Activated CD4-positive, alpha-beta T cell treated with anti-CD3 and anti-CD28 coated beads, Interleukin-2, amount 10 ng/mL, durations not matched to agents 24 days and 14 days (primary cell): ENCODE measurements around the gene WDR33. TPM values are rescaled to one million over a fixed set of nuclear protein-coding genes. Genes with fewer than 3 reads are reported as not detected.

Experiments used
- DNase-seq: peaks from one replicate; pipeline ENCODE4 v3.0.0; 2022
- H3K27ac Mint-ChIP-seq: one replicate; pipeline ENCODE4 v1.8.0; 2022; ENCODE audit warnings: mild to moderate bottlenecking, mixed read lengths
- H3K27me3 Mint-ChIP-seq: one replicate; pipeline ENCODE4 v1.8.0; 2022; ENCODE audit warnings: mixed read lengths
- H3K36me3 Mint-ChIP-seq: one replicate; pipeline ENCODE4 v1.8.0; 2022; ENCODE audit warnings: low read depth, mild to moderate bottlenecking, mixed read lengths
- H3K4me1 Mint-ChIP-seq: one replicate; pipeline ENCODE4 v1.8.0; 2021; ENCODE audit warnings: mixed read lengths
- H3K4me3 Mint-ChIP-seq: one replicate; pipeline ENCODE4 v1.8.0; 2022; ENCODE audit warnings: mild to moderate bottlenecking, moderate library complexity, mixed read lengths
- H3K9me3 Mint-ChIP-seq: one replicate; pipeline ENCODE4 v1.8.0; 2021; ENCODE audit warnings: mixed read lengths
- intact Hi-C: fragments of 100-400 bp; cut with micrococcal nuclease; formaldehyde crosslinking; loops from one replicate; pipeline ENCODE4 v1.15.1; 2023
- total RNA-seq: library from RNA; stranded (reverse); gene quantifications from 2 replicates; pipeline ENCODE4 v1.2.3, GENCODE V29; 2022

WDR33 gene
- total RNA-seq, 1 donor from 2014 or later, result 79.5 TPM

DNA sequence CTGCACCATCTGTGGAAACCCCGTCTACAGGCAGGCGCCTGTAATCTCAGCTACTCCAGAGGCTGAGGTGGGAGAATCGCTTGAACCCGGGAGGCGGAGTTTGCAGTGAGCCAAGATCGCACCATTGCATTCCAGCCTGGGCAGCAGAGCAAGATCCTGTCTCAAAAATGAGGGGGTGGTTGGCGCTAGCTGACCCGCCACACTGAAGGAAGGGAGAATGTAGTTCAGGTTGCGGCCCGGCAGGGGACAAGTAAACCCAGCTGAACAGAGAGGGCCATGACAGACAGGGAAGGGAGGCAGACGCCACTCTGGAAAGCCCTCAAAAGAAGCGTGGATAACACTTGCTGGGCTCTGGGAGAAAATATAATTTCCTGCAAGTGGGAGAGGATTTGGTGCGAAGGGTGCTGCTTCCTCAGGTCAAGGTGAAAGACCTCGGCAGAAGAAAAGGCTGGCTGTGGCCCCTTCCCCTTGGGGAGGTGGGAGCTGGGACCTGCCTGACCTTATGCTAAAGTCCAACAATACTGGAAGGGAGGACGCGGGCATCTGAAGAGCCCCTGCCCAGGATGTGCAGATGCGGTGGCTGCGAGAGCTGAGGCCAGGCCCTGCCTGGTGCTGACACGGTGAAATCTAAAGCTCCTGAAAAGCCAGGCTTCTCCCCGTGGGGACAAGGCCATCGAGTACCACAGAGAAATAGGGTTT lies 113.3 kb downstream of the WDR33 start:
- Mint-ChIP-seq H3K9me3 (no peaks in the 10 kb centered on the region), H3K27ac (no peak overlapping the region), H3K27me3 (no peaks in the 10 kb centered on the region), H3K4me3 (no peak overlapping the region), H3K4me1 (peaks cover 11% of the 10 kb centered on the region), H3K36me3 (peaks cover 6% of the 10 kb centered on the region)
- no peak for DNase-seq
- intact Hi-C loops, result no loop called here

DNA sequence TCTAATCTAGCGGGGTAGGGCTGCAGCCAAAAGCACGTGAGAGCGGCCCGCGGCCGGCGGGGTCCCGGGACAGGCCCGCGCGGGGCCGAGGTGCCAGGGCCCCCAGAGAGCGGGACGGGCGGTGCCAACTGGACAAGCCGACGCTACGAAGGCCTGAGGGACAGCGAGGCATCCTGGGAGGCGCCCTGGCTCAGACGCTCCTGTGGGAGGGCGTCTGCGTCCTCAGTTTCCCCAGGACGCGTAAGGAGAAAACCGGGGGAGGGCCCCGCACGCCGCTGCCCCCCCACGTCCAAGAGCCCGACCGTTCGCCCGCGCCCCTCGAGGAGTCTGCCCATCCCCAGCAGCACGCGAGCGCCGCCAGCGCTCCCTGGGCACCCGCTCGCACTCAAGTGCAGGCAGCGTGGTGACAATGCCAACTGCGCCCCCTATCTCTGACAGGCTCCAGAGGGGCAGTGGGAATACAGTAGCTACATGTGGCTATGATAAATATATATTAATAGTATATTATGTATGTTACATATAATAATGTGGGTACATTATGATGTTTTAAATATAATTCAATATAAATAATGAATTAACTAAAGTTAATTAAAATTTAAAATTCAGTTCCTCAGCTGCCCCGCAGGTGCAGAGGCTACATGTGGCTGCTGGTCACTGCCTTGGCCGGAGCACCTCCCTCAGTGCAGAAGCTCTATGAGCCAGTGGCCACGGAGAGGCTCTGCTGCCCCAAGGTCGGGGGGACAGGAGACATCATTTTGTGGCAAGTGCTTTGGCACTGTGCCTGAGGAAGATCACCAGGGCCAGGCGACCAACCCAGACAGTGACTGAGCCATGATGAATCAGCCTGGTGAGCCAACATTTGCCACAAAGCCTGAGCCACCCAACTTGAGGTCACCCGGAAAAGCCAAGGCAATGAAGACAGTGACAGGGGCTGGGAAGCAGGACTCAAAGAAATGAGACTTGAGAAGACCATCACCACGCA lies 115.2 kb downstream of the WDR33 start:
- H3K4me1 Mint-ChIP-seq, result peaks cover 6% of the 10 kb centered on the region
- peak; percentile 82 for DNase-seq
- H3K27ac Mint-ChIP-seq, result no peak overlapping the region
- H3K36me3 Mint-ChIP-seq, result no peaks in the 10 kb centered on the region
- peaks cover 13% of the 10 kb centered on the region for H3K9me3 Mint-ChIP-seq
- intact Hi-C loops, result no loop called here
- H3K4me3 Mint-ChIP-seq, result no peak overlapping the region
- no peaks in the 10 kb centered on the region for H3K27me3 Mint-ChIP-seq

DNA sequence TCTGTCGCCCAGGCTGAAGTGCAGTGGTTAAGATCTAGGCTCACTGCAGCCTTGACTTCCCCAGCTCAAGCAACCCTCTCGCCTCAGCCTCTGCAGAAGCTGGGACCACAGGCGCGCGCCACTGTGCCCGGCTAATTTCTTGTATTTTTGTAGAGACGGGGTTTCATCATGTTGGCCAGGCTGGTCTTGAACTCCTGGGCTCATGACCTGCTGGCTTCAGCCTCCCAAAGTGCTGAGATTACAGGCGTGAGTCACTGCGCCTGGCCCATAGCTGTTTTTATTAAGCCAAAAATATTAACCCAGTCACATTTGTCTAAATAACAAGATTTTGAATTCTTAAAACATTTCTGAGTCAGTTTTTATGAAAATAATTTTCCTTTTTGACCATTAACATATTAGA lies 116.0 kb downstream of the WDR33 start:
- no peaks in the 10 kb centered on the region for H3K36me3 Mint-ChIP-seq
- intact Hi-C loops, result no loop called here
- no peak overlapping the region for H3K27ac Mint-ChIP-seq
- DNase-seq, result no peak
- peaks cover 14% of the 10 kb centered on the region for H3K9me3 Mint-ChIP-seq
- H3K4me3 Mint-ChIP-seq, result no peak overlapping the region
- H3K4me1 Mint-ChIP-seq, result no peaks in the 10 kb centered on the region
- H3K27me3 Mint-ChIP-seq, result no peaks in the 10 kb centered on the region

DNA sequence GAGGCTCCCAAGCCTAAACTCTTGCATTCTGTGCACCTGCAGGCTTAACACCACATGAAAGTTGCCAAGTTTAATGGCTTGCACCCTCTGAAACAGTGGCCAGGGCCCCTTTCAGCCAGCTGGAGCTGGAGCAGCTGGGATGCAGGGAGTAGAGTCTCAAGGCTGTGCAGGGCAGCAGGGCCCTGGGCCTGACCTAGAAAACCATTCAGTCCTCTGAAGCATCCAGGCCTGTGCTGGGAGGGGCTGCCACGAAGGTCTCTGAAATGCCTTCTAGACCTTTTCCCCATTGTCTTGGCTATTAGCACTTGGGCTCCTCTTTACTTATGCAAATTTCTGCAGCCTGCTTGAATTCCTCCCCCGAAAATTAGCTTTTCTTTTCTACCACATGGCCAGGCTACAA lies 120.3 kb downstream of the WDR33 start:
- intact Hi-C loops, result no loop called here
- Mint-ChIP-seq H3K27me3 (peaks cover 13% of the 10 kb centered on the region), H3K27ac (no peak overlapping the region), H3K4me1 (no peaks in the 10 kb centered on the region), H3K4me3 (no peak overlapping the region), H3K36me3 (no peaks in the 10 kb centered on the region), H3K9me3 (peaks cover 17% of the 10 kb centered on the region)
- no peak for DNase-seq

DNA sequence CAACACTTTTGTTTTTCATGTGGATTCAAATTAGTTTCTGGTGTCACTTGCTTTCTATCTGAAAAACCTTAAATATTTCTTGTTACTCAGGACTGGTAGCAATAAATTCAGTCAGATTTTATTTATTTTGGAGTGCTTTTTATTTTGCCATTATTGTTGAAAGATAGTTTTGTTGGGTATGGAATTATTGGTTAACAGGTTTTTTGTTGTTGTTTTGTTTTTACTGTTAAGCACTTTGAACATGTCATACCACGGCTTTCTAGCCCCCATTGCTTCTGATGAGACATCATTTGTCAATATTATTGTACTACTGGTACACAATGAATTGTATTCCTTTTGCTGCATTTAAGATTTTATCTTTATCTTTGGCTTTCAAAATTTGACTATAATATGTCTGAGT lies 122.6 kb downstream of the WDR33 start:
- intact Hi-C loops, result no loop called here
- Mint-ChIP-seq H3K27me3 (peaks cover 21% of the 10 kb centered on the region), H3K9me3 (peaks cover 17% of the 10 kb centered on the region), H3K4me3 (no peak overlapping the region), H3K4me1 (no peaks in the 10 kb centered on the region), H3K36me3 (no peaks in the 10 kb centered on the region), H3K27ac (no peak overlapping the region)
- no peak for DNase-seq

DNA sequence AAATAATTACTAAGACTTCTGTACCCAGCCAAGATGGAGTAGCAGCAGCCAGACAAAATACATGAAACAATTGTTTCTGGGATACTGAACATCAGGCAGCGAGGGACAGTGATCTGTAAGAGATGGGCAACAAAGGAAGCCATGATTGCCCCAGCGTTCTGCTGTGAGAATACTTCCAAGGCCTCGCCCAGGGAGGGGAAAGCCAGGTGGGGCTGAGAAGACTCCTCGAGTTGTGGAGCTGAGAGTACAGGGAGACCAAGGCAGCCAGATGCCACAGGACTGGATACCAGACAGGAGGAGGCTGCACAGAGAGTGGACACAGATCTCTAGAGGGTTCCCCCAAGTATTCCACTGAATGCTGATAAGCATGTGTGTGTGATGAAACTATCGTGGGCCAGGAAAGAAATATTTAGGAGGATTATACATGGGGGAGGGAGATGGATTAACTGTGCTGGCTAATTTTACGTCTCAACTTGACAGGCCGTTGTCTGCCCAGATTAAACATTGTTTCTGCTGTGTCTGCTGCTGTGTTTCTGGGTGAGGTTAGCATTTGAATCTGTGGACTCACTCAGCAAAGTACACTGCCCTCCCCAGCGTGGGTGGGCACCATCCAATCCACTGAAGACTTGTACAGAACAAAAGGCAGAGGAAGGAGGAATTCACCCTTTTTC lies 125.4 kb downstream of the WDR33 start:
- H3K36me3 Mint-ChIP-seq, result no peaks in the 10 kb centered on the region
- peak; percentile 51 for DNase-seq
- H3K4me1 Mint-ChIP-seq, result no peaks in the 10 kb centered on the region
- intact Hi-C loops, result no loop called here
- peaks cover 28% of the 10 kb centered on the region for H3K27me3 Mint-ChIP-seq
- no peak overlapping the region for H3K4me3 Mint-ChIP-seq
- no peak overlapping the region for H3K27ac Mint-ChIP-seq
- peaks cover 3% of the 10 kb centered on the region for H3K9me3 Mint-ChIP-seq

DNA sequence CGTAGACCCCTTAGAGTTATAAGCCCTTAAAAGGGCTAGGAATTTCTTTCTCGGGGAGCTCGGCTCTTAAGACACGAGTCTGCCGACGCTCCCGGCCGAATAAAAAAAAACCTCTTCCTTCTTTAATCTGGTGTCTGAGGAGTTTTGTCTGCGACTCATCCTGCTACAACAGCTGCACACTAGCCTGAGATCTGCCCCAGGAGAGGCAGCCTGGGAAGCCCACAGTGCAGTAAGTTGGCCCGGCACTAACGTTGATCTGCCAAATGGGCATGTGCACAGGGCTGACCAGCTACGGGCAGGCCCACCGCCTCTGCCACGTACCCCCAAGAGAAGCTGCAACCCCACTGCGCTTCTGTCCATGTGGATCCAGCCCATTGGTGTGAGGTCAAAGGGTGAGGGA lies 127.2 kb downstream of the WDR33 start:
- Mint-ChIP-seq H3K4me3 (no peak overlapping the region), H3K36me3 (no peaks in the 10 kb centered on the region), H3K27ac (no peak overlapping the region), H3K4me1 (no peaks in the 10 kb centered on the region), H3K27me3 (peaks cover 27% of the 10 kb centered on the region), H3K9me3 (peaks cover 2% of the 10 kb centered on the region)
- DNase-seq, result no peak
- intact Hi-C loops, result no loop called here

DNA sequence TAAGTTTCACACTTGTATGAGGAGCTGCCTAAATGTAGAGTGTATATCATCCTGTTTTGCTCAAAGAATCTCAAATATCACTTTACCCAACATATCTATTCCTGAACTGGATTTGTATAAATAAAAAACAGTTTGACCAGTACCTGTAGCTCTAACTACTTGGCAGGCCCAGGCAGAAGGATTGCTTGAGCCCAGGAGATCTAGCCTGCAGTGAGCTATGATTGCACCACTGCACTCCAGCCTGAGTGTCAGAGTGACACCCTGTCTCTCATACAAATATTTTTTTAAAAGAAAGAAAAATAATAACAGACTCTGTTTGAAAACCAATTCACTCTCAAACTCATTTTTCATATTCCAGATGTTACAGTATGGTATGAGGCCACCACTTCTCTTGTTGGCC lies 127.9 kb downstream of the WDR33 start:
- Mint-ChIP-seq H3K4me1 (no peaks in the 10 kb centered on the region), H3K27me3 (peaks cover 30% of the 10 kb centered on the region), H3K27ac (no peak overlapping the region), H3K36me3 (no peaks in the 10 kb centered on the region), H3K9me3 (no peaks in the 10 kb centered on the region), H3K4me3 (no peak overlapping the region)
- no peak for DNase-seq
- intact Hi-C loops, result no loop called here

DNA sequence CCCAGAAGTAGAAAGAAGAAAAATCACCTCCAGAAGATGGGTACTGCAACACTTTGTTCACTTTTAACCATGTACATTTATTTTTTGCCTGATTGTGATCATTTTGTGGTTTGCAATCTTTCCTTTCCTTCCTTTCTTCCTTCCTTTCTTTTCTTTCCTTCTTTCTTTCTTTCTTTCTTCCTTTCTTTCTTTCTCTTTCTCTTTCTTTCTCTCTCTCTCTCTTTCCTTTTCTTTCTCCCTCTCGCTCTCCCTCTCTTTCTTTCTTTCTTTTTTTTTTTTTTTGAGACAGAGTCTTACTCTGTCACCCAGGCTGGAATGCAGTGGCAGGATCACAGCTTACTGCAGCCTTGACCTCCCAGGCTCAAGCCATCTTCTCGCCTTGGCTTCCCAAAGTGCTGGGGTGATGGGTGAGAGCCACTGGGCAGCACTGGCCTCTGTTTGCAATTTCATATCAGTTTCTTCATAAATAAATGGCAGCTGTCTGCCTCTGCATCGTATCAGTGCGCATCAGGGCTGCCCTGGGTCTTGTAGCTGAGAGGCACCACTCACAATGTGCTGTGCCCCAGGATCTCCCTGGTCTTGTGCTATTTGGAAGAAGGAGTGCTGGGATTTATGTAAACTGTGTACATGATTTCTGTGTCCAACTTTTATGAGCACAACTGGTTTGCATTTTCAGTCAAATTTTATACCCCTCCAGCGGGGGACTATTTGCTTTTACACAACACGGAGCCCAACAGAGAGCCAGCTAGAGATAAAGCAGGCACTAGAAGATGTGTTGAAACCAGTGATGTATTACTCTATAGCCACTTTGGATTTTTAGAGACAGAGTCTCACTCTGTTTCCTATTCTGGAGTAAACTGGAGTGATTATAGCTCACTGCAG lies 128.8 kb downstream of the WDR33 start:
- no peak for DNase-seq
- Mint-ChIP-seq H3K9me3 (no peaks in the 10 kb centered on the region), H3K36me3 (no peaks in the 10 kb centered on the region), H3K27ac (no peak overlapping the region), H3K4me3 (no peak overlapping the region), H3K27me3 (peaks cover 38% of the 10 kb centered on the region), H3K4me1 (no peaks in the 10 kb centered on the region)
- intact Hi-C loops, result no loop called here

DNA sequence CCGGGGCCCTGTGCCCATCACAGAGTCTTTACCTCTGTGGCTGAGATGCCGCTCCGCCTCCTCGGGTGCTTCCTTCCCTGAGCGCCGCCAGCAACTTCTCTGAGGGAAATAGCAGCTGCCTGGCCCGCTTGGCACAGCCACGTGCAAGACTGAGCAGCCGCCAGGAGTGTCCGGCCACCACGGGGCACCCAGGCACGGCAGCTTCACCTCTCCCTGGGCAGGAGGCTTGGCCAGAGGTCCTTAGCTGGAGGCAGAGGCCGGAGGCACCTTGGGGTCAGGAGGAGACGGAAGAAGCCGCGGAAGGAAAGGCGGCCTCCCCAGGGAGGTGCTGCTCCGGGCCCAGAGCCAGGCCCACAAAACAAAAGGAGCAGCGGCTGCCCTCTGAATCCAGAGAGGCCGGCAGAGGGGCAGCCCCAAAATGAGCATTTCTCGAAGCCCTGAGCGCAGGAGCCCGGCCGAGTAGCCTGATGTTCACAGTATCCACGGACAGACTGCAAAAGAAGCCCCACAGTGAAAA lies 129.6 kb downstream of the WDR33 start:
- no peaks in the 10 kb centered on the region for H3K36me3 Mint-ChIP-seq
- no peak overlapping the region for H3K4me3 Mint-ChIP-seq
- H3K27me3 Mint-ChIP-seq, result peaks cover 39% of the 10 kb centered on the region
- no peaks in the 10 kb centered on the region for H3K9me3 Mint-ChIP-seq
- intact Hi-C loops, result no loop called here
- H3K4me1 Mint-ChIP-seq, result no peaks in the 10 kb centered on the region
- no peak for DNase-seq
- no peak overlapping the region for H3K27ac Mint-ChIP-seq

DNA sequence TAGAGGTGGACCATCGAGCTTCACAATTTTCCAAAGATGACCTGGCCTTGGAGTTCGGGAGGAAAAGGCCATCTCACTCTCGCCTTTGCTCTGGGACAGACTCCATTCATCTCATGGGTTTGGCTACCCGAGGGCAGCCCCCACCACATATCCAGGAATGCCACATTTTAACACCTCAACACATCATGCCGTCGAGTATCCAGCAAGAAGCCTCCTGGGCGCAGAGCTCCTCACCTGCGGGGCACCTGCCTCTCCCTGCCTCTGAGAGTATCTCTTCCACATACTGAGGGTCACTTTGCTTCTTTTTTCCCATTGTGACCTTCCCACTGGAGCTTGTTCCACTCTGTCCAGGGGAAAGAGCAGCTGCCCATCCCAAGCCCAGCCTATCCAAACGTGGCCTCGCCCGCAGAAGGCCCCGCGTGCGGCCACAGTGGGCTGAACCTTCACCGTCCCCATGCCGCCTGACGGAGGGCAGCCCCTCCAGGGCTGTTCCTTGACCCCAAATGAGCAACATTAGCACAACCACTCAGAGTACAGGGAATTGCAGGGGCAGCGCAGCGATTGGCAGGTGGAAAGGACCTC lies 130.2 kb downstream of the WDR33 start:
- Mint-ChIP-seq H3K36me3 (no peaks in the 10 kb centered on the region), H3K4me1 (no peaks in the 10 kb centered on the region), H3K27me3 (peaks cover 42% of the 10 kb centered on the region), H3K4me3 (no peak overlapping the region), H3K9me3 (no peaks in the 10 kb centered on the region), H3K27ac (no peak overlapping the region)
- DNase-seq, result no peak
- intact Hi-C loops, result no loop called here

DNA sequence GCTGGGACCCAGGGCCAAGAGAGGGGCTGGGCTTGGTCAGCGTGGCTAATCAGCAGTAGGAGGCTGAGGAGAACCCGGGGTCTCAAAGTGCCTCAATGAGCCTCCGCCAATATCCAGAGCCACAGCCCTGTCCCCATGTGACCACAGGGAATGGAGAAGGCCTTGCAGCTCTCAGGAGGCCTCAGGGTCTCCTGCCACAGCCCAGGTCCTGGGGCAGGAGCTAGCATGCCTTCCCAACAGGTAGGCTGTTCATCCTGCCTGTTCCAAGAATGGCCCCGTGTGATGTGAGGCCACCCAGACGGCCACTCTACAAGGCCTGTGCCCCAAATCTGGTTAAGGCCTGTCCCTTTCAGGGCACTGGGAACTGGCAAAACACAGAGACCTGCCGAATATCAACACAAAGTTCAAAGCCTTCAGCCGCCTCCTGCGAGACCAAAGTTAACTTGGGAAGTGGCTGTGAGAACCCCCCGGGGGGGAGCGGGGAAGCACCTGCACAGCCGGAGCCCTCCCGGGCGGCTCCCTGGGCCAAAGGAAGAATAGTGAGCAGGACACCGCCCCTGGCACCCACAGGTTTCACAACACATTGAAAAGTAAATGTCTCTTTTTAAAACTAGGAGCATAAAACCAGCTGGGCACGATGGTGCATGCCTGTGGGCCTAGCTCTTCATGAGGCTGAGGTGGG lies 131.2 kb downstream of the WDR33 start:
- intact Hi-C loops, result no loop called here
- Mint-ChIP-seq H3K27me3 (peaks cover 39% of the 10 kb centered on the region), H3K36me3 (no peaks in the 10 kb centered on the region), H3K4me3 (no peak overlapping the region), H3K27ac (no peak overlapping the region), H3K4me1 (no peaks in the 10 kb centered on the region), H3K9me3 (no peaks in the 10 kb centered on the region)
- no peak for DNase-seq
